Right atrium auricular region (tissue), 2 donors: ENCODE data around the gene UGCG. TPM values are rescaled to one million over a fixed set of nuclear protein-coding genes. Genes with fewer than 3 reads are reported as not detected.

Source experiments
- DNase-seq: peaks from one replicate; pipeline ENCODE4 v3.0.0-alpha.2; 2019; ENCODE audit warnings: low spot score
- H3K27ac ChIP-seq, 2 donors: fragments of 200-600 bp; sonication (generic); 1 replicate in 1 of 2; 2 replicates in 1 of 2; pipeline ENCODE4 v1.5.1; 2016 to 2019
- H3K27me3 ChIP-seq, 2 donors: fragments of 200-600 bp; sonication (generic); one replicate each; pipeline versions ENCODE4 v1.5.1 to v1.6.0; 2017 to 2019
- H3K36me3 ChIP-seq: fragments of 200-600 bp; sonication (generic); one replicate; pipeline ENCODE4 v1.5.1; 2016
- H3K4me1 ChIP-seq, 2 donors: fragments of 200-600 bp; sonication (generic); one replicate each; pipeline versions ENCODE4 v1.5.1 to v1.6.0; 2017 to 2019
- H3K4me3 ChIP-seq, 2 donors: fragments of 200-600 bp; sonication (generic); 1 replicate in 1 of 2; 2 replicates in 1 of 2; pipeline ENCODE4 v1.5.1; 2017 to 2019; ENCODE audit warnings: mild to moderate bottlenecking in 1 of 2, moderate library complexity in 1 of 2
- H3K9me3 ChIP-seq, 2 donors: fragments of 200-600 bp; sonication (generic); one replicate each; pipeline ENCODE4 v1.5.1; 2019
- CTCF ChIP-seq, 2 donors: fragments of 200-600 bp; sonication (generic); IDR thresholded peaks; one replicate each; pipeline ENCODE4 v1.5.1; 2019; ENCODE audit warnings: antibody characterized with exemption in 2 of 2
- total RNA-seq, 2 donors: library from RNA; depleted of rRNA; stranded (reverse); fragments of >200 nt; gene quantifications; one replicate each; pipeline ENCODE4 v1.1.0, GENCODE V29; 2016

Gene UGCG
- total RNA-seq, 2 donors from 2014 or later = 10.3 to 10.8 TPM

GRCh38 chr9:111961009-111961408 lies 64.4 kb downstream of the UGCG start:
- Histone ChIP-seq H3K4me3 (no peak overlapping the region), H3K36me3 (no peaks in the 10 kb centered on the region), H3K27ac (no peak overlapping the region), H3K4me1 (peaks cover 0 to 19% of the 10 kb centered on the region in 2 donors), H3K27me3 (no peaks in the 10 kb centered on the region), H3K9me3 (no peaks in the 10 kb centered on the region)
- TF ChIP-seq CTCF (IDR thresholded peaks at IDR 0.05) = no peak
- no peak for DNase-seq

DNA sequence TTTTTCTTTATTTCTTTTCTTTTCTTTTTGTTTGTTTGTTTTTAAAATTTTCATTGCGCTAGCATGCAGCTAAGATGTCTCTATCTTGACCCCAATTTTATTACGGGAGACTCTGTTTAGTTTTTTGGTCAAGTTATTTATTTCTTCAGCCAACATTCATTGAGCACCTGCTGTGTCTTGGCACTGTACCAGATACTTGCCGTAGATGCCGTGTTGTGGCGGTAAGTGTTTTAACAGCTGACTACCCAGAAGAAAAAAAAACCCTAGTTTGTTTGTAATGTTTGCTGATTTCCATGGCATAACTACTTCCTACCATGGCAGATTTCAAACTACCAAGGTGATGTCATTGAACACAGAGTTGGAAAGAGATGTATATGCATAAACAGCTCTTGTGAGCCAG lies 65.0 kb downstream of the UGCG start:
- DNase-seq = no peak
- Histone ChIP-seq H3K27ac (no peak overlapping the region), H3K9me3 (no peaks in the 10 kb centered on the region), H3K4me3 (no peak overlapping the region), H3K4me1 (peaks cover 0 to 19% of the 10 kb centered on the region in 2 donors), H3K27me3 (no peaks in the 10 kb centered on the region), H3K36me3 (no peaks in the 10 kb centered on the region)
- TF ChIP-seq CTCF (IDR thresholded peaks at IDR 0.05) = no peak

- H3K9me3 ChIP-seq = no peaks in the 10 kb centered on the region
- H3K4me3 ChIP-seq = no peak overlapping the region
- H3K4me1 ChIP-seq = peaks cover 0 to 19% of the 10 kb centered on the region in 2 donors
- no peak for TF ChIP-seq CTCF (IDR thresholded peaks at IDR 0.05)
- no peaks in the 10 kb centered on the region for H3K36me3 ChIP-seq
- H3K27me3 ChIP-seq = no peaks in the 10 kb centered on the region
- no peak for DNase-seq
- H3K27ac ChIP-seq = no peak overlapping the region
Measured at GRCh38 chr9:111962021-111962420, 65.4 kb downstream of the UGCG start.

GRCh38 chr9:111963995-111964394 lies 67.4 kb downstream of the UGCG start:
- TF ChIP-seq CTCF (IDR thresholded peaks at IDR 0.05) = no peak
- Histone ChIP-seq H3K4me3 (no peak overlapping the region), H3K27me3 (no peaks in the 10 kb centered on the region), H3K4me1 (peaks cover 0 to 10% of the 10 kb centered on the region in 2 donors), H3K27ac (no peak overlapping the region), H3K36me3 (no peaks in the 10 kb centered on the region), H3K9me3 (no peaks in the 10 kb centered on the region)
- no peak for DNase-seq

DNA sequence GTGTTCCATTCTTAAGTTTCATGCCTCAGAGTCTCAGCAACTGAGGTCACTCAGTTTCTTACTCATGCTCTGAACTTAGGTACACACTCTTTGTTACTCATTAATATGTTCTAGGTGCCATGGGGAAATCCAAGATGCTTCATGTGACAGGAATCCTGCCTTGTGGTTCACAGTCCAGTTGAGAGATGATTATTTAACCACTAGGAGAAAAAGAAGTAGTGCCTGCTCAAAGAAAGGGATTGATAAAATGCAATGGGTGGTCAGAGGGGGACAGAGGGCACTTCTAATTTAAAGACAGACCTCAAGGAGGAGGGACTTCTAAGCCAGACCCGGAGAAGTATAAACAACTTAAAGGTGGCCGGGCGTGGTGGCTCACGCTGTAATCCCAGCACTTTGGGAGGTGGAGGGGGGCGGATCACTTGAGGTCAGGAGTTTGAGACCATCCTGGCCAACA lies 69.0 kb downstream of the UGCG start:
- no peak for DNase-seq
- no peaks in the 10 kb centered on the region for H3K27me3 ChIP-seq

More for the DNA sequence above, 69.0 kb downstream of the UGCG start:
- no peak for TF ChIP-seq CTCF (IDR thresholded peaks at IDR 0.05)
- no peaks in the 10 kb centered on the region for H3K9me3 ChIP-seq
- no peaks in the 10 kb centered on the region for H3K4me1 ChIP-seq
- H3K4me3 ChIP-seq = no peak overlapping the region
- no peaks in the 10 kb centered on the region for H3K36me3 ChIP-seq
- no peak overlapping the region for H3K27ac ChIP-seq
